ENCODE measurements around the gene RPS6KA2. TPM values are rescaled to one million over a fixed set of nuclear protein-coding genes. Genes with fewer than 3 reads are reported as not detected.
"Not testable (repeated sequence)": the region's sequence is repeated elsewhere in the genome, so short reads cannot be mapped to it uniquely, and the experiment has no call there.

The RPS6KA2 gene
- total RNA-seq, 1 donor from 2014 or later: 166 TPM

GRCh38 chr6:166388290-166389004 lies 238.6 kb downstream of the RPS6KA2 start:
- DNase-seq: no peak

GRCh38 chr6:166387642-166388289 lies 239.3 kb downstream of the RPS6KA2 start:
- no peak for DNase-seq

GRCh38 chr6:166387098-166387497 lies 240.0 kb downstream of the RPS6KA2 start:
- not testable (repeated sequence) for DNase-seq

GRCh38 chr6:166386111-166386510 lies 240.9 kb downstream of the RPS6KA2 start:
- DNase-seq: no peak

GRCh38 chr6:166383802-166384363 lies 243.2 kb downstream of the RPS6KA2 start:
- not testable (repeated sequence) for DNase-seq

- DNase-seq: peak; percentile 98
Observed at GRCh38 chr6:166382933-166383801, 243.9 kb downstream of the RPS6KA2 start, which contains the start of gene MPC1. MPC1 (minus strand) TSS chr6:166382940; CDS start chr6:166382876, 64 bp downstream.

- no peak for DNase-seq
Observed at GRCh38 chr6:166382500-166382932, 244.5 kb downstream of the RPS6KA2 start.

GRCh38 chr6:166381733-166382499 lies 245.1 kb downstream of the RPS6KA2 start:
- peak; percentile 59 for DNase-seq

- no peak for DNase-seq
Observed at GRCh38 chr6:166381381-166381732, 245.7 kb downstream of the RPS6KA2 start.

- peak; percentile 90 for DNase-seq
Observed at GRCh38 chr6:166379800-166380199, 247.3 kb downstream of the RPS6KA2 start.

- no peak for DNase-seq
Observed at GRCh38 chr6:166379103-166379586, 247.9 kb downstream of the RPS6KA2 start.

- no peak for DNase-seq
Observed at GRCh38 chr6:166377721-166378120, 249.3 kb downstream of the RPS6KA2 start.

- DNase-seq: no peak
Observed at GRCh38 chr6:166375013-166375412, 252.0 kb downstream of the RPS6KA2 start.

- no peak for DNase-seq
Observed at GRCh38 chr6:166370489-166370888, 256.6 kb downstream of the RPS6KA2 start.

GRCh38 chr6:166369782-166370181 lies 257.3 kb downstream of the RPS6KA2 start:
- DNase-seq: no peak

- DNase-seq: no peak
Observed at GRCh38 chr6:166366921-166367320, 260.1 kb downstream of the RPS6KA2 start.

- no peak for DNase-seq
Observed at GRCh38 chr6:166365806-166366205, 261.2 kb downstream of the RPS6KA2 start.

GRCh38 chr6:166365221-166365620 lies 261.8 kb downstream of the RPS6KA2 start:
- peak; percentile 84 for DNase-seq

GRCh38 chr6:166364456-166364855 lies 262.6 kb downstream of the RPS6KA2 start:
- DNase-seq: no peak

- not testable (repeated sequence) for DNase-seq
Observed at GRCh38 chr6:166362427-166362826, 264.6 kb downstream of the RPS6KA2 start.

- no peak for DNase-seq
Observed at GRCh38 chr6:166361077-166361429, 266.0 kb downstream of the RPS6KA2 start.

All from dermis blood vessel endothelial cell (primary cell).